Nephron (organoid): ENCODE data around the gene TNXB.
A peak's percentile ranks its signal among the peaks of the same experiment; 100 is the strongest.

ENCODE experiments used
- H3K27ac Mint-ChIP-seq, 3 experiments: 2 replicates each; pipeline ENCODE4 v1.8.0; 2020; ENCODE audit warnings: mixed read lengths in 3 of 3, mild to moderate bottlenecking in 2 of 3, moderate library complexity in 1 of 3
- H3K27me3 Mint-ChIP-seq: 2 replicates; pipeline ENCODE4 v1.8.0; 2021; ENCODE audit warnings: low read depth, mild to moderate bottlenecking, moderate library complexity, mixed read lengths
- H3K36me3 Mint-ChIP-seq: 2 replicates; pipeline ENCODE4 v1.8.0; 2020; ENCODE audit warnings: low read depth, mixed read lengths
- H3K4me1 Mint-ChIP-seq: 2 replicates; pipeline ENCODE4 v1.8.0; 2020; ENCODE audit warnings: mixed read lengths
- H3K4me3 Mint-ChIP-seq, 3 experiments: 2 replicates each; pipeline ENCODE4 v1.8.0; 2020; ENCODE audit warnings: mild to moderate bottlenecking in 3 of 3, mixed read lengths in 3 of 3, moderate library complexity in 2 of 3
- H3K9me3 Mint-ChIP-seq: 2 replicates; pipeline ENCODE4 v1.8.0; 2020; ENCODE audit warnings: mixed read lengths
- TF ChIP-seq, protein P1 (sequence below), 3 experiments: fragments of 200-600 bp; sonication (generic); IDR thresholded peaks; one replicate each; pipeline ENCODE4 v1.5.0; 2021; ENCODE audit warnings: antibody characterized with exemption in 3 of 3; ENCODE audit not compliant: unreplicated experiment in 3 of 3

The TNXB gene

DNA sequence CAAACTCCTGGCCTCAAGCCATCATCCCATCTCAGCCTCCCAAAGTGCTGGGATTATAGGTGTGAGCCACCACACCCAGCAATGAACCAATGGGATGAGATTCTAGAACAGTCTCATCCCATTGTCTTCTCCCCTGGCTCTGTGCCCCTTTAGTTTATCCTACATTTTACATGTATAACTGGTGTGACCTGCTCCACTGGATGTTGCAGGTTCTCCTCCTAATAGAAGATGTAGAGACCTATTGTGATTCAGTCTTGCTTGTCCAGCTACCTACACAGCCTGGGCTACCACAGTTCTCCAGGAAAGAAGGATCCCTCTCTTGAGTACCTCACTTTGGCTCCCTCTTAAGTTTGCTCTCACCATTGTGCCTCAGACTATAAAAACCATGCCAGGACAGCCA lies 23.0 kb upstream of the TNXB start:
- TF ChIP-seq, protein P1, sequence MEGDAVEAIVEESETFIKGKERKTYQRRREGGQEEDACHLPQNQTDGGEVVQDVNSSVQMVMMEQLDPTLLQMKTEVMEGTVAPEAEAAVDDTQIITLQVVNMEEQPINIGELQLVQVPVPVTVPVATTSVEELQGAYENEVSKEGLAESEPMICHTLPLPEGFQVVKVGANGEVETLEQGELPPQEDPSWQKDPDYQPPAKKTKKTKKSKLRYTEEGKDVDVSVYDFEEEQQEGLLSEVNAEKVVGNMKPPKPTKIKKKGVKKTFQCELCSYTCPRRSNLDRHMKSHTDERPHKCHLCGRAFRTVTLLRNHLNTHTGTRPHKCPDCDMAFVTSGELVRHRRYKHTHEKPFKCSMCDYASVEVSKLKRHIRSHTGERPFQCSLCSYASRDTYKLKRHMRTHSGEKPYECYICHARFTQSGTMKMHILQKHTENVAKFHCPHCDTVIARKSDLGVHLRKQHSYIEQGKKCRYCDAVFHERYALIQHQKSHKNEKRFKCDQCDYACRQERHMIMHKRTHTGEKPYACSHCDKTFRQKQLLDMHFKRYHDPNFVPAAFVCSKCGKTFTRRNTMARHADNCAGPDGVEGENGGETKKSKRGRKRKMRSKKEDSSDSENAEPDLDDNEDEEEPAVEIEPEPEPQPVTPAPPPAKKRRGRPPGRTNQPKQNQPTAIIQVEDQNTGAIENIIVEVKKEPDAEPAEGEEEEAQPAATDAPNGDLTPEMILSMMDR (IDR thresholded peaks at IDR 0.05; ENCODE audit: unreplicated experiment in 3 of 3) = no peak
- Mint-ChIP-seq H3K9me3 (no peaks in the 10 kb centered on the region), H3K36me3 (no peaks in the 10 kb centered on the region), H3K4me1 (peaks cover 27% of the 10 kb centered on the region), H3K27ac (peak overlapping the region in 1 of 3 experiments; percentile 46), H3K4me3 (peak overlapping the region; percentile 57 to 76 (median 68)), H3K27me3 (peaks cover 4% of the 10 kb centered on the region)

DNA sequence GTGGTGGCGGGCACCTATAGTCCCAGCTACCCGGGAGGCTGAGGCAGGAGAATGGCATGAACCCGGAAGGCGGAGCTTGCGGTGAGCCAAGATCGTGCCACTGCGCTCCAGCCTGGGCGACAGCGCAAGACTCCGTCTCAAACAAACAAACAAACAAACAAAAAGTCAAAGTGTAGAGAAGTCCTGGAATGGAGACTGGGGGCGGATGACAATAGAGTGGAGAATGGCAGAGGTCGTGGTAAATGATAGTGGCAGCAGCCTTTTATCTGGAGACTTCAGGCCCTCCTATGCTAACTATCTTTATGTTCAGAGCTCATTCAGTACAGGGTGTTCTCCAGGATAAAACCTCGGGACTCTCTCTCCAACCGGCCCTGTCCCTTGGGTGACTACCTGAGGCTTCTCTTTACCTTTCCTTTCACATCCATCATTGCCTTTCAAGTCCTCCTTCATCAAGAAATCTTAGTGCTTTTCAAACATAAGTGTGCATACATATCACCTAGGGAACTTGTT lies 22.4 kb upstream of the TNXB start:
- H3K27me3 Mint-ChIP-seq = peaks cover 4% of the 10 kb centered on the region
- H3K36me3 Mint-ChIP-seq = no peaks in the 10 kb centered on the region
- peak overlapping the region in 2 of 3 experiments; percentile 77 to 79 for H3K27ac Mint-ChIP-seq
- TF ChIP-seq, protein P1 (IDR thresholded peaks at IDR 0.05; ENCODE audit: unreplicated experiment in 3 of 3) = no peak
- H3K4me1 Mint-ChIP-seq = peaks cover 33% of the 10 kb centered on the region
- no peaks in the 10 kb centered on the region for H3K9me3 Mint-ChIP-seq
- H3K4me3 Mint-ChIP-seq = peak overlapping the region; percentile 68 to 79 (median 71)

DNA sequence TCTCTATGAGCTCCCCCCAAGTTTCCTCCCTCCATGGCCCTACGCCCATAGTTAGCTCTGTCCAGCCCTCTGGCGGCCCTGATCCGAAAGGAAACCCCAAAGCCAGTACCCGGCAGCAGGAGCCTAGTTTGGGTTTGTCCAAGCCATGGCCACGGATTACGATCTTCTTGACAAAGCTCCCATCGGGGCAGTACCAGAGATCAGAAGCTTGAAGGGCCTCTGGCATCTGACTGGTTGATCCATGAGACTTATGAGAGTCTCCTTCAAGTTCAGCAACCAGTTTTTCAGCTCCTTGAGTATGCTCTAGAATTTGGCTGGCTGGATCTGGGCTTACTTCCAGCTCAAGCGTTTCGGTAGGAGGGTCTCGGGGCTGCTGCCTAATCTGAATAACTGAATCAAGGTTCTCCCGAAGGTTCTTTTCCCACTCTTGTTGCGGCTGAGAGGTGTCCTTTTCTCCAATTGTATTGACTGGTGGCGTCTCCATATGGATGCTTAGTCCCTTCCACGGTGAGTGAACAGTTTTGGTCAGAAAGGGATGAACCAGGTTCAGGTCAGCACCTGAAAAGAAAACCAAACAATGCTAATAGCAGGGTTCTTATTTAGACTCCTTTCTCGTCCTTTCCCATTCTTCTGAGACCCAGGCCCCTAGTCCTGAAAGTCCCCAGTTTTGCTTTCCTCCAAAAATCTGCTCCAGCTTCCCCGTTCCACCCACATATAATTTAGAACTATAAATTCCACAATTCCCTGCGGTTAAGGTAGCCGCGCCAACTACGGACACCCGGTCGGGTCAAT lies 20.4 kb upstream of the TNXB start:
- TF ChIP-seq, protein P1 (IDR thresholded peaks at IDR 0.05; ENCODE audit: unreplicated experiment in 3 of 3) = no peak
- Mint-ChIP-seq H3K9me3 (no peaks in the 10 kb centered on the region), H3K4me1 (peaks cover 40% of the 10 kb centered on the region), H3K27ac (peak overlapping the region; percentile 94 to 99 (median 97)), H3K27me3 (no peaks in the 10 kb centered on the region), H3K4me3 (peak overlapping the region; percentile 88 to 100 (median 95)), H3K36me3 (peaks cover 7% of the 10 kb centered on the region)

DNA sequence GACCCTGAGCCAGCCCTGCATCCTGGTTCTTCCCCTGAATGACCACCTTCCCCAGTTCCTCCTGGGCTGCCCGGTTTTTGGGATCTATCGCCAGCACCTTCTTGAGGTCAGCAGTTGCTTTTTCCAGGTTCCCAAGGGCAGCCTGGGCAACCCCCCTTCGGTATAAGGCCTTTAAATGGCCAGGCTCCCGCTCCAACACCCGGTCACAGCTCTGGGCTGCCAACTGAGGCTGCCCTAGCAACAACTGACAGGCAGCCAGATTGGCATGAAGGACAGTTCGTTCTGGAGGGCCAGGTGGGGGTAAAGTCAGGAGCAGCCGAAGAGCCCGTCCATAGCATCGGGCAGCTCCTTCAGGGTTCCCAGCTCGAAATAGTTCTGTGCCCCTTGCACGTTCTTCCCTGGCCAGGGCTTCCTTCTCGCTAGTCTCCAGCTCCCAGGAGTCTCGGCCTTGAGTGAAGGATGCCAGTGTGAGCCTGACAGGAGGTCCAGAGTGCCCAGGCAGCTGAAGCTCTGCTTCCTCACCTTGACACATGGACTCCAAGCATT lies 19.7 kb upstream of the TNXB start:
- H3K9me3 Mint-ChIP-seq = no peaks in the 10 kb centered on the region
- H3K4me1 Mint-ChIP-seq = peaks cover 40% of the 10 kb centered on the region
- peaks cover 13% of the 10 kb centered on the region for H3K36me3 Mint-ChIP-seq
- no peaks in the 10 kb centered on the region for H3K27me3 Mint-ChIP-seq
- TF ChIP-seq, protein P1 (IDR thresholded peaks at IDR 0.05; ENCODE audit: unreplicated experiment in 3 of 3) = no peak
- peak overlapping the region; percentile 95 to 100 (median 99) for H3K27ac Mint-ChIP-seq
- peak overlapping the region; percentile 97 to 100 (median 99) for H3K4me3 Mint-ChIP-seq

DNA sequence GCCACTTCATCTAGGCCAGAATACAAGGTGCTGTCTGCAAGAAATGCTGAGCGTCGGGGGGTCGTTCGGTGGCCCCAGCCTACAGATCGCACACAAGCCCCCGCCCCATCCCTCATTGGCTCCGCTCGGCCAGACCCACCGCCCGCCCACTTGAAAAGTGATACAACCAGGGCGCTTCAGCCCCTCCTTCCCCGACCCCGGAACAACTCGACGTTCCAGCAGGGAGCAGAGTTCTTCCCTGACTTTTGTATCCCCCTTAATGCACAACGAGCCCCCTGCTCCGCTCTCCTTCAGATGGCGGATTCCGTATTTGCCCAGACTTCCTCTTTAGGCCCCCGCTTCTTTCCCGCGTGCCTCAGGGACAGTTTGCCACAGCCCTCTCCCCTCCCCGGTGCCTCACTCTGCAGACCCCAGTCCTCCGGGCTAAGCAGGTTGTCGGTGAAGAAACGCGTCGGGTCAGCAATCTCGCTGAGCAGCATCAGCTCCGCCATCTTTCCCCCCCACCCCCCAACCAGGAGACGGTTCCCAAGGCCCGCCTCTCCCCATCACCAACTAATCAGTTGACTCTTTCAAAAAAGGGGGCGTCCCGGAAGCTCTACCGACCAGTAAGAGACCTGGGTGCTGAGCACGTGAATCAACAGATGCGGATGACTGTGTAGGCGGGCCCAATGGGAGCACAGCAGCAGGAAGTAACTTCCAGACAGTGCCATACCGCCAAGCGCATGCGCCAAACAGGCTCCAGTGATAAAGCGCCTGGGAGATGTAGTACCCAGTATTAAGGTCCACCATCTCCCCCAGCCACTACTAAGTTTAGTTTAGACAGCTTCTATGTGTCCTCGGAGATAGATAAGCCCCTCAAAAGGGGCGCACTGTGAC lies 18.8 kb upstream of the TNXB start, which contains the start of gene ATF6B:
Gene ATF6B (minus strand): TSS at position 530 of the 876 bp plus-strand sequence. CDS start 39 bp downstream, at position 491.
- H3K4me1 Mint-ChIP-seq = peaks cover 40% of the 10 kb centered on the region
- H3K27ac Mint-ChIP-seq = peak within 1 kb of the TSS; percentile 95 to 100 (median 99)
- no peaks in the 10 kb centered on the region for H3K9me3 Mint-ChIP-seq
- peak within 1 kb of the TSS; percentile 97 to 100 (median 99) for H3K4me3 Mint-ChIP-seq
- H3K27me3 Mint-ChIP-seq = no peaks in the 10 kb centered on the region
- H3K36me3 Mint-ChIP-seq = peaks cover 19% of the 10 kb centered on the region
- TF ChIP-seq, protein P1 (IDR thresholded peaks at IDR 0.05; ENCODE audit: unreplicated experiment in 3 of 3) = no peak
